ENCODE data around the gene PEX7.

PEX7 gene, protein sequence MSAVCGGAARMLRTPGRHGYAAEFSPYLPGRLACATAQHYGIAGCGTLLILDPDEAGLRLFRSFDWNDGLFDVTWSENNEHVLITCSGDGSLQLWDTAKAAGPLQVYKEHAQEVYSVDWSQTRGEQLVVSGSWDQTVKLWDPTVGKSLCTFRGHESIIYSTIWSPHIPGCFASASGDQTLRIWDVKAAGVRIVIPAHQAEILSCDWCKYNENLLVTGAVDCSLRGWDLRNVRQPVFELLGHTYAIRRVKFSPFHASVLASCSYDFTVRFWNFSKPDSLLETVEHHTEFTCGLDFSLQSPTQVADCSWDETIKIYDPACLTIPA

GRCh38 chr6:136822376-136823127 is at the start of gene PEX7:
PEX7 (plus strand) TSS chr6:136822592; CDS start chr6:136822666, 74 bp downstream.
- Mint-ChIP-seq H3K9me3 (no peaks in the 10 kb centered on the region), H3K4me1 (peaks cover 23% of the 10 kb centered on the region), H3K27ac (peak within 1 kb of the TSS; percentile 85), H3K4me3 (peak within 1 kb of the TSS; percentile 83), H3K27me3 (peaks cover 1% of the 10 kb centered on the region), H3K36me3 (peaks cover 21% of the 10 kb centered on the region)
- DNase-seq, result peak; percentile 92
- CTCF ChIA-PET, result interaction anchor here (1.0 to 1.5 kb wide), 2 partner anchors 178 kb away, joined by 4 to 7 read pairs; no protein-coding TSS in a partner anchor

DNA sequence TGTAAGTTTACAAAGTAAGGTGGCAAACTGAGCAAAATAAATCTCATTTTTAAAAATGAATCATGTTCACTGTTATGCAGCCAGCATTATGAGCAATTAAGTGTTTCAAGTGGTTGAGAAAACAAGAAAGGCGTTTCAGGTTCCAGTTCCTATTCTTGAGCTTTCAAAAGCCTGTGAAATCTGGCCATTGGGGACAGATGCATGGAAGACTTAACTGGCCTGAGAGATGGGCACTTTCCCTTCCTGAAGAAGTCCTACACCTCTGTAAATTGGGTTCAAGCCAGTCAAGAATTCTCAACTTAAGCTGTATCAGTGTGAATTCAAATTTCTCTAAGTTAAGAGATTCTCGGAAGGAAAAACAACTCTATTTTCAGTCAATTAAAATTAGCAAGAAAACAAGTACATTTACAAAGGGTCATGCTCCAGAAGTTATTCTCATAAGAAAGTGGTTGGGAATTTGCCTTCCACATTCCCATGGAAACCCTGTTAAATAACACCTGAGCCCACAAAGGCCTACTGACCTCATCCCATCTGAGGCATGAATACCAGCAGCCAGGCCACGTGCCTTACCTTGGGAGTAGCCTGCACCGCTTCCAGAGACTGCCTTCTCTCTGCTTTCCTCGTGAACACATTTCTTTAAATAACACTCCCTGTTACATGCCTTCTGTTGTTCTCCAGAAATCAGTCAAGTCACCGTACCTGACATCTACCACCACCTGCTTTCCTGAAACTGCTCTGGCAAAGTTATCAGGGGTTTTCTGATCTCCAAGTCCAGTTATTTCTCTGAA is 49.5 kb upstream of the PEX7 start:
- H3K9me3 Mint-ChIP-seq, result no peaks in the 10 kb centered on the region
- no peak for DNase-seq
- CTCF ChIA-PET, result interaction anchor here (1.1 to 1.4 kb wide), 2 partner anchors 20 to 129 kb away, joined by 5 read pairs; partner anchors contain the start of gene MAP3K5
- H3K27me3 Mint-ChIP-seq, result no peaks in the 10 kb centered on the region
- peaks cover 28% of the 10 kb centered on the region for H3K36me3 Mint-ChIP-seq
- H3K27ac Mint-ChIP-seq, result no peak overlapping the region
- no peak overlapping the region for H3K4me3 Mint-ChIP-seq
- H3K4me1 Mint-ChIP-seq, result peaks cover 39% of the 10 kb centered on the region

GRCh38 chr6:136773473-136773796 is 49.0 kb upstream of the PEX7 start:
- Mint-ChIP-seq H3K36me3 (peaks cover 27% of the 10 kb centered on the region), H3K4me3 (no peak overlapping the region), H3K9me3 (no peaks in the 10 kb centered on the region), H3K27ac (no peak overlapping the region), H3K4me1 (peaks cover 35% of the 10 kb centered on the region), H3K27me3 (no peaks in the 10 kb centered on the region)
- CTCF ChIA-PET, result interaction anchor here (1.1 to 1.4 kb wide), 2 partner anchors 19 to 129 kb away, joined by 5 read pairs; partner anchors contain the start of gene MAP3K5
- DNase-seq, result no peak

- H3K27ac Mint-ChIP-seq, result no peak overlapping the region
- H3K9me3 Mint-ChIP-seq, result no peaks in the 10 kb centered on the region
- no peaks in the 10 kb centered on the region for H3K27me3 Mint-ChIP-seq
- DNase-seq, result no peak
- H3K36me3 Mint-ChIP-seq, result peaks cover 23% of the 10 kb centered on the region
- H3K4me1 Mint-ChIP-seq, result peaks cover 32% of the 10 kb centered on the region
- no peak overlapping the region for H3K4me3 Mint-ChIP-seq
- CTCF ChIA-PET, result interaction anchor here (1.4 to 2.7 kb wide), 2 partner anchors 18 to 130 kb away, joined by 5 read pairs; partner anchors contain the start of gene MAP3K5
These were observed 48.0 kb upstream of the PEX7 start for GRCh38 chr6:136774228-136775041.

GRCh38 chr6:136775081-136775480 is 47.3 kb upstream of the PEX7 start:
- no peak for DNase-seq

DNA sequence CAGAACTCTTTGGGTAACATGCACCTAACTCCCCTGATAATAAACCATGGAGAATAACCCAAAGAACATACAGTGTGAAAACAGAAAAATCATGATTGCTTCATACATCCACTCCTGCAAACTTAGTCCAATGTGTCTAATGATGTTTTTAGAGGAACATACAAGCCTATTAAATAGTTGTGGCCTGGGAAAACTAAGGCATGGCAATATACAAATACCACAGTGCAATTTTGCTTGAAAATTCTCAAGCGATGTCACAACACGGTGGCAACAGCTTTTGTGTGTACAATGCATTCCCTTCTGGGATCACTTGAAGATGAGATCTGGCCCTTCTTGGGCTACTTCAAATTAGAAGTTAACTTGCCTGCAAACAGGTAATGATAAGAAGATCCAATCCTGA is 46.8 kb upstream of the PEX7 start:
- Mint-ChIP-seq H3K27ac (no peak overlapping the region), H3K27me3 (no peaks in the 10 kb centered on the region), H3K4me1 (peaks cover 38% of the 10 kb centered on the region), H3K36me3 (peaks cover 23% of the 10 kb centered on the region), H3K9me3 (no peaks in the 10 kb centered on the region), H3K4me3 (no peak overlapping the region)
- CTCF ChIA-PET, result interaction anchor here (2.7 kb wide), 1 partner anchor 132 kb away, joined by 5 read pairs; no protein-coding TSS in a partner anchor
- DNase-seq, result no peak

More at GRCh38 chr6:136775081-136775480, 47.3 kb upstream of the PEX7 start:
- no peak overlapping the region for H3K27ac Mint-ChIP-seq
- H3K4me3 Mint-ChIP-seq, result no peak overlapping the region
- CTCF ChIA-PET, result interaction anchor here (2.7 kb wide), 1 partner anchor 131 kb away, joined by 5 read pairs; no protein-coding TSS in a partner anchor
- H3K9me3 Mint-ChIP-seq, result no peaks in the 10 kb centered on the region
- peaks cover 23% of the 10 kb centered on the region for H3K36me3 Mint-ChIP-seq
- no peaks in the 10 kb centered on the region for H3K27me3 Mint-ChIP-seq
- H3K4me1 Mint-ChIP-seq, result peaks cover 38% of the 10 kb centered on the region

GRCh38 chr6:136777651-136778050 is 44.7 kb upstream of the PEX7 start:
- Mint-ChIP-seq H3K4me3 (no peak overlapping the region), H3K4me1 (peaks cover 43% of the 10 kb centered on the region), H3K27ac (no peak overlapping the region), H3K36me3 (peaks cover 32% of the 10 kb centered on the region), H3K27me3 (no peaks in the 10 kb centered on the region), H3K9me3 (no peaks in the 10 kb centered on the region)
- DNase-seq, result no peak
- CTCF ChIA-PET, result no interaction called here

GRCh38 chr6:136779682-136780081 is 42.7 kb upstream of the PEX7 start:
- no peak overlapping the region for H3K27ac Mint-ChIP-seq
- no peak overlapping the region for H3K4me3 Mint-ChIP-seq
- CTCF ChIA-PET, result interaction anchor here (1.8 kb wide), 1 partner anchor 135 kb away, joined by 3 read pairs; no protein-coding TSS in a partner anchor
- no peaks in the 10 kb centered on the region for H3K27me3 Mint-ChIP-seq
- H3K9me3 Mint-ChIP-seq, result no peaks in the 10 kb centered on the region
- H3K4me1 Mint-ChIP-seq, result peaks cover 50% of the 10 kb centered on the region
- H3K36me3 Mint-ChIP-seq, result peaks cover 39% of the 10 kb centered on the region
- DNase-seq, result no peak

DNA sequence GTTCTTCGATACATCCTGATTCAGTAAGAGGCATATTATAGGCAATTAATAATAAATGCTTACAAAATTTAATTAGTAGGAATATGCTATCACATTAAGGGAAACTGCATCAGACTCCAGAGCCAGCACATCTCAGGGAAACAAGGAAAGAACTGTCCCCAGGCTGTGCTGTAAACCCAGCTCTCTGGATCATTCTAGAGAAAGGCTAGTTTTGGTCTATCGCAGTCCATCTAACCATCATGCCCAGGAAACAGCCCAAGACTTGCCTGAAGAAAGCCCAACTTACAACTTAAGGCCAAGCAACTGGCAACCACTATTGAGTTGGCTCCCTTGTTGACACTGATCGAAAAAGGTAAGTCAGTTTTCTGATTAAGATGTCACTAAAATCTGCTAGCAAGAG is 41.4 kb upstream of the PEX7 start:
- H3K36me3 Mint-ChIP-seq, result peaks cover 44% of the 10 kb centered on the region
- no peak overlapping the region for H3K27ac Mint-ChIP-seq
- H3K27me3 Mint-ChIP-seq, result no peaks in the 10 kb centered on the region
- H3K9me3 Mint-ChIP-seq, result no peaks in the 10 kb centered on the region
- CTCF ChIA-PET, result interaction anchor here (0.9 to 1.6 kb wide), 4 partner anchors 11 to 134 kb away, joined by 3 to 5 read pairs (median 4); partner anchors contain the start of gene MAP3K5
- no peak for DNase-seq
- H3K4me3 Mint-ChIP-seq, result no peak overlapping the region
- H3K4me1 Mint-ChIP-seq, result peaks cover 54% of the 10 kb centered on the region

GRCh38 chr6:136782021-136782770 is 40.2 kb upstream of the PEX7 start:
- peaks cover 64% of the 10 kb centered on the region for H3K4me1 Mint-ChIP-seq
- H3K27ac Mint-ChIP-seq, result peak overlapping the region; percentile 6
- CTCF ChIA-PET, result interaction anchor here (0.9 to 1.6 kb wide), 4 partner anchors 10 to 138 kb away, joined by 3 to 5 read pairs (median 3); partner anchors contain the start of gene MAP3K5
- H3K36me3 Mint-ChIP-seq, result peaks cover 46% of the 10 kb centered on the region
- DNase-seq, result no peak
- no peaks in the 10 kb centered on the region for H3K27me3 Mint-ChIP-seq
- no peak overlapping the region for H3K4me3 Mint-ChIP-seq
- H3K9me3 Mint-ChIP-seq, result no peaks in the 10 kb centered on the region

GRCh38 chr6:136783021-136783420 is 39.4 kb upstream of the PEX7 start:
- DNase-seq, result no peak
- Mint-ChIP-seq H3K27me3 (no peaks in the 10 kb centered on the region), H3K9me3 (no peaks in the 10 kb centered on the region), H3K27ac (no peak overlapping the region), H3K4me1 (peaks cover 72% of the 10 kb centered on the region), H3K4me3 (no peak overlapping the region), H3K36me3 (peaks cover 51% of the 10 kb centered on the region)
- CTCF ChIA-PET, result no interaction called here

GRCh38 chr6:136783495-136784270 is 38.7 kb upstream of the PEX7 start:
- Mint-ChIP-seq H3K27me3 (no peaks in the 10 kb centered on the region), H3K9me3 (peaks cover 3% of the 10 kb centered on the region), H3K27ac (peak overlapping the region; percentile 62), H3K4me3 (peak overlapping the region; percentile 52), H3K36me3 (peaks cover 56% of the 10 kb centered on the region), H3K4me1 (peaks cover 79% of the 10 kb centered on the region)
- CTCF ChIA-PET, result interaction anchor here (1.0 to 9.6 kb wide), 3 partner anchors 9 to 139 kb away, joined by 3 to 426 read pairs (median 10); partner anchors contain the start of gene MAP3K5
- no peak for DNase-seq

Measured in activated naive CD4-positive, alpha-beta T cell treated with anti-CD3 and anti-CD28 coated beads, Interleukin-2, amount 10 ng/mL, durations not matched to agents 7 days and 5 days (primary cell).